Activated T-cell treated with anti-CD3 and anti-CD28 coated beads, Interleukin-2, amount 50 U/mL, for 72 hours (primary cell): ENCODE results near the gene MAGEA12. TPM values are rescaled to one million over a fixed set of nuclear protein-coding genes. Genes with fewer than 3 reads are reported as not detected.
"Not testable (repeated sequence)": the region's sequence is repeated elsewhere in the genome, so short reads cannot be mapped to it uniquely, and the experiment has no call there.

Experiments
- ATAC-seq, 2 donors: fragments of 150-1000 bp; cut with Tn5 transposase; replicated peaks in 1 of 2; 2 replicates each; pipeline ENCODE4 v1.10.0; 2021; ENCODE audit warnings: moderate library complexity in 2 of 2, mild to moderate bottlenecking in 1 of 2
- DNase-seq, 2 donors: peaks; one replicate each; pipeline ENCODE4 v3.0.0; 2021 to 2022; ENCODE audit warnings: mixed read lengths in 1 of 2
- H3K27ac Mint-ChIP-seq: one replicate; pipeline ENCODE4 v1.8.0; 2022; ENCODE audit warnings: mild to moderate bottlenecking, moderate library complexity, mixed read lengths
- H3K27me3 Mint-ChIP-seq: one replicate; pipeline ENCODE4 v1.8.0; 2022; ENCODE audit warnings: low read depth, mixed read lengths
- H3K36me3 Mint-ChIP-seq, 2 donors: one replicate each; pipeline ENCODE4 v1.8.0; 2022; ENCODE audit warnings: mixed read lengths in 2 of 2, mild to moderate bottlenecking in 1 of 2; ENCODE audit not compliant: insufficient read depth in 2 of 2
- H3K4me1 Mint-ChIP-seq: one replicate; pipeline ENCODE4 v1.8.0; 2022; ENCODE audit warnings: low read depth, mixed read lengths
- H3K4me3 Mint-ChIP-seq, 2 donors: one replicate each; pipeline ENCODE4 v1.8.0; 2022; ENCODE audit warnings: mild to moderate bottlenecking in 2 of 2, mixed read lengths in 2 of 2, moderate library complexity in 2 of 2
- H3K9me3 Mint-ChIP-seq, 2 donors: one replicate each; pipeline ENCODE4 v1.8.0; 2022; ENCODE audit warnings: mixed read lengths in 2 of 2
- total RNA-seq, 2 donors: library from RNA; stranded (reverse); gene quantifications; one replicate each; pipeline ENCODE4 v1.2.3, GENCODE V29; 2022

MAGEA12 gene
- total RNA-seq: not detected

GRCh38 chrX:152733261-152733975 is at the start of gene MAGEA12, which contains the start of gene CSAG1:
Gene MAGEA12 (plus strand): TSS chrX:152733757. CDS start chrX:152736162, 2,405 bp downstream.
Gene CSAG1 (minus strand): TSS chrX:152733721. CDS start chrX:152732460, 1,261 bp downstream.
- H3K4me1 Mint-ChIP-seq: no peaks in the 10 kb centered on the region
- DNase-seq (no peak), ATAC-seq (no peak)
- H3K27me3 Mint-ChIP-seq: peaks cover 18% of the 10 kb centered on the region
- H3K9me3 Mint-ChIP-seq: no peaks in the 10 kb centered on the region
- H3K36me3 Mint-ChIP-seq: no peaks in the 10 kb centered on the region
- H3K27ac Mint-ChIP-seq: no peak within 1 kb of the TSS
- H3K4me3 Mint-ChIP-seq: no peak within 1 kb of the TSS

GRCh38 chrX:152697952-152698931 is 35.3 kb upstream of the MAGEA12 start, which contains the start of gene MAGEA3:
Gene MAGEA3 (plus strand): TSS chrX:152698794. CDS start chrX:152700833, 2,039 bp downstream.
- not testable (repeated sequence) for ATAC-seq, H3K27ac Mint-ChIP-seq, DNase-seq, H3K4me3 Mint-ChIP-seq, H3K36me3 Mint-ChIP-seq, H3K4me1 Mint-ChIP-seq, H3K9me3 Mint-ChIP-seq, H3K27me3 Mint-ChIP-seq

- not testable (repeated sequence) for H3K27ac Mint-ChIP-seq, H3K4me3 Mint-ChIP-seq, H3K9me3 Mint-ChIP-seq
Observed at GRCh38 chrX:152700390-152700789, 33.2 kb upstream of the MAGEA12 start.

GRCh38 chrX:152706500-152706899 is 27.1 kb upstream of the MAGEA12 start:
- H3K4me1 Mint-ChIP-seq, H3K4me3 Mint-ChIP-seq, ATAC-seq, H3K27ac Mint-ChIP-seq, H3K36me3 Mint-ChIP-seq, H3K9me3 Mint-ChIP-seq, H3K27me3 Mint-ChIP-seq, DNase-seq: not testable (repeated sequence)

More at GRCh38 chrX:152700390-152700789, 33.2 kb upstream of the MAGEA12 start:
- DNase-seq, ATAC-seq, H3K4me1 Mint-ChIP-seq, H3K27me3 Mint-ChIP-seq, H3K36me3 Mint-ChIP-seq: not testable (repeated sequence)

- H3K27ac Mint-ChIP-seq, H3K36me3 Mint-ChIP-seq, H3K9me3 Mint-ChIP-seq, H3K4me3 Mint-ChIP-seq, ATAC-seq, H3K4me1 Mint-ChIP-seq, H3K27me3 Mint-ChIP-seq, DNase-seq: not testable (repeated sequence)
Observed at GRCh38 chrX:152709173-152709572, 24.4 kb upstream of the MAGEA12 start, which contains the start of gene CSAG2. Gene CSAG2 (minus strand): TSS chrX:152709273. CDS start chrX:152709112, 161 bp downstream.

- H3K27me3 Mint-ChIP-seq, H3K27ac Mint-ChIP-seq, H3K4me3 Mint-ChIP-seq, H3K9me3 Mint-ChIP-seq, ATAC-seq, H3K36me3 Mint-ChIP-seq, H3K4me1 Mint-ChIP-seq, DNase-seq: not testable (repeated sequence)
Observed at GRCh38 chrX:152713195-152713594, 20.4 kb upstream of the MAGEA12 start.

- not testable (repeated sequence) for ATAC-seq
Observed at GRCh38 chrX:152713815-152714787, 19.5 kb upstream of the MAGEA12 start, which contains the start of gene MAGEA2B. Gene MAGEA2B (plus strand): TSS chrX:152714628. CDS start chrX:152717107, 2,479 bp downstream.

GRCh38 chrX:152725409-152725808 is 8.1 kb upstream of the MAGEA12 start:
- no peaks in the 10 kb centered on the region for H3K36me3 Mint-ChIP-seq
- H3K27me3 Mint-ChIP-seq: peaks cover 28% of the 10 kb centered on the region
- ATAC-seq (no peak), DNase-seq (no peak)
- no peak overlapping the region for H3K4me3 Mint-ChIP-seq
- no peaks in the 10 kb centered on the region for H3K9me3 Mint-ChIP-seq
- no peaks in the 10 kb centered on the region for H3K4me1 Mint-ChIP-seq
- H3K27ac Mint-ChIP-seq: no peak overlapping the region

More at GRCh38 chrX:152713815-152714787, 19.5 kb upstream of the MAGEA12 start, which contains the start of gene MAGEA2B:
- H3K4me1 Mint-ChIP-seq, DNase-seq, H3K27ac Mint-ChIP-seq, H3K4me3 Mint-ChIP-seq, H3K27me3 Mint-ChIP-seq, H3K36me3 Mint-ChIP-seq, H3K9me3 Mint-ChIP-seq: not testable (repeated sequence)

- H3K4me3 Mint-ChIP-seq, H3K27ac Mint-ChIP-seq, H3K36me3 Mint-ChIP-seq, ATAC-seq, H3K9me3 Mint-ChIP-seq, H3K4me1 Mint-ChIP-seq, DNase-seq: not testable (repeated sequence)
- H3K27me3 Mint-ChIP-seq: peaks cover 12% of the 10 kb centered on the region
Observed at GRCh38 chrX:152734143-152734858, 744 bp downstream of the MAGEA12 start.

GRCh38 chrX:152735101-152735500 is 1.5 kb downstream of the MAGEA12 start:
- no peak overlapping the region for H3K27ac Mint-ChIP-seq
- no peak overlapping the region for H3K4me3 Mint-ChIP-seq
- no peaks in the 10 kb centered on the region for H3K9me3 Mint-ChIP-seq
- no peak for DNase-seq
- no peaks in the 10 kb centered on the region for H3K36me3 Mint-ChIP-seq
- ATAC-seq: no peak
- no peaks in the 10 kb centered on the region for H3K4me1 Mint-ChIP-seq
- H3K27me3 Mint-ChIP-seq: peaks cover 6% of the 10 kb centered on the region

GRCh38 chrX:152735860-152736511 is 2.4 kb downstream of the MAGEA12 start:
- ATAC-seq (no peak), DNase-seq (no peak)
- Mint-ChIP-seq H3K27ac (no peak overlapping the region), H3K4me1 (no peaks in the 10 kb centered on the region), H3K4me3 (no peak overlapping the region), H3K9me3 (no peaks in the 10 kb centered on the region), H3K36me3 (no peaks in the 10 kb centered on the region), H3K27me3 (no peaks in the 10 kb centered on the region)
